Measurements from ENCODE around the gene ZBTB38.

DNA sequence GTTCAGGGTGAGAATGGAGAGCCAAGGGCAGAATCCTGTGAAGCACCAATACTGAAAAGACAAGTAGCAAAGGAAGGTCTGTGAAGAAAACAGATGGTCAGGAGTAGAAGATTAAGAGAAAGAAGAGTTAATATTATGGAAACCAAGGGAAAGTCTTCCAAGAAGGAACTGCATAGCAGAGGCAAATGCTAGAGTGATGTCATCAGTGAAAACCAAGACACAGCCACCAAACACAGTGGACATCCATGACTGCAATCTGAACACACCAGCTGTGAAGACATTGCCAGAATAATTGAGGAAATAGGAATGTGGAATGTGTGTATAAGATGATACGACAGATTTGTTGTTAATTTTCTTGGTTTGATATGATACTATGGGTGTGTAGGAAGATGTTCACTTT lies 26.8 kb upstream of the ZBTB38 start:
- no peak for TF ChIP-seq YY1 (IDR thresholded peaks at IDR 0.05; ENCODE audit: insufficient read depth, insufficient read length)
- TF ChIP-seq ZNF274 (IDR thresholded peaks at IDR 0.05; ENCODE audit: low read depth, low read length): no peak
